CD14-positive monocyte (primary cell): ENCODE data around the gene MGLL. TPM values are rescaled to one million over a fixed set of nuclear protein-coding genes. Genes with fewer than 3 reads are reported as not detected.

ENCODE experiments used
- DNase-seq, 3 donors: peaks; one replicate each; pipeline ENCODE4 v3.0.0-alpha.2; 2011 to 2022
- H2AFZ ChIP-seq: 2 replicates; pipeline ENCODE4 v1.6.0; 2012; ENCODE audit warnings: mild to moderate bottlenecking, low read depth, low read length, inconsistent platforms; ENCODE audit not compliant: insufficient read depth, poor library complexity, severe bottlenecking
- H3K27ac ChIP-seq, 2 donors: 1 replicate in 1 of 2; 2 replicates in 1 of 2; pipeline ENCODE4 v1.5.1; 2012 to 2013; ENCODE audit warnings: low read length in 2 of 2, control low read depth in 1 of 2, inconsistent platforms in 1 of 2, low read depth in 1 of 2, mild to moderate bottlenecking in 1 of 2
- H3K27me3 ChIP-seq, 2 donors: one replicate each; pipeline versions ENCODE4 v1.6.0 to v1.6.1; 2011 to 2013; ENCODE audit warnings: low read length in 2 of 2; ENCODE audit not compliant: control insufficient read depth in 2 of 2, insufficient read depth in 2 of 2
- H3K36me3 ChIP-seq, 2 donors: replicated peaks in 1 of 2; 1 replicate in 1 of 2; 2 replicates in 1 of 2; pipeline versions ENCODE4 v1.5.1 to v1.6.1; 2012 to 2013; ENCODE audit warnings: low read length in 2 of 2, control low read depth in 1 of 2, inconsistent platforms in 1 of 2, mild to moderate bottlenecking in 1 of 2; ENCODE audit not compliant: insufficient read depth in 2 of 2, control insufficient read depth in 1 of 2
- H3K4me1 ChIP-seq, 2 donors: 1 replicate in 1 of 2; 2 replicates in 1 of 2; pipeline versions ENCODE4 v1.5.1 to v1.6.1; 2012 to 2013; ENCODE audit warnings: low read length in 2 of 2, control low read depth in 1 of 2, inconsistent platforms in 1 of 2, mild to moderate bottlenecking in 1 of 2, moderate library complexity in 1 of 2; ENCODE audit not compliant: insufficient read depth in 2 of 2, control insufficient read depth in 1 of 2
- H3K4me2 ChIP-seq: replicated peaks from 2 replicates; pipeline ENCODE3; 2012; ENCODE audit warnings: low read length, moderate library complexity, mild to moderate bottlenecking; ENCODE audit not compliant: poor library complexity, severe bottlenecking; ENCODE audit errors: extremely low read depth
- H3K4me3 ChIP-seq, 3 experiments: fragments of 200-600 bp in 1 of 3; sonication (generic) in 1 of 3; replicated peaks in 1 of 3; 1 replicate in 2 of 3; 2 replicates in 1 of 3; pipeline ENCODE4 v1.5.1; 2011 to 2013; ENCODE audit warnings: low read length in 3 of 3, mild to moderate bottlenecking in 3 of 3, control low read depth in 2 of 3, low read depth in 2 of 3, inconsistent platforms in 1 of 3, moderate library complexity in 1 of 3
- H3K79me2 ChIP-seq: 2 replicates; pipeline ENCODE4 v1.6.0; 2012; ENCODE audit warnings: mild to moderate bottlenecking, control low read depth, inconsistent platforms, low read length, moderate library complexity; ENCODE audit not compliant: insufficient read depth
- H3K9ac ChIP-seq: 2 replicates; pipeline ENCODE4 v1.6.0; 2017; ENCODE audit warnings: low read length, mild to moderate bottlenecking; ENCODE audit not compliant: insufficient read depth, poor library complexity, severe bottlenecking
- H3K9me3 ChIP-seq, 2 donors: replicated peaks in 1 of 2; 1 replicate in 1 of 2; 2 replicates in 1 of 2; pipeline versions ENCODE4 v1.5.1 to v1.6.1; 2012 to 2013; ENCODE audit warnings: low read length in 2 of 2, control low read depth in 1 of 2; ENCODE audit not compliant: control insufficient read depth in 1 of 2, insufficient read depth in 1 of 2
- H4K20me1 ChIP-seq: 2 replicates; pipeline ENCODE4 v1.6.0; 2012; ENCODE audit warnings: mild to moderate bottlenecking, low read length, control low read depth, moderate library complexity; ENCODE audit not compliant: insufficient read depth
- H3K27ac Mint-ChIP-seq, 7 donors: one replicate each; pipeline ENCODE4 v1.8.0; 2020; ENCODE audit warnings: mild to moderate bottlenecking in 7 of 7, mixed read lengths in 7 of 7, moderate library complexity in 6 of 7, inconsistent platforms in 2 of 7
- H3K27me3 Mint-ChIP-seq, 3 donors: one replicate each; pipeline ENCODE4 v1.8.0; 2021 to 2022; ENCODE audit warnings: low read depth in 3 of 3, mild to moderate bottlenecking in 3 of 3, mixed read lengths in 3 of 3, moderate library complexity in 3 of 3, inconsistent platforms in 1 of 3
- H3K36me3 Mint-ChIP-seq, 2 donors: one replicate each; pipeline ENCODE4 v1.8.0; 2020; ENCODE audit warnings: mixed read lengths in 2 of 2, inconsistent platforms in 1 of 2, mild to moderate bottlenecking in 1 of 2
- H3K4me1 Mint-ChIP-seq: one replicate; pipeline ENCODE4 v1.8.0; 2020; ENCODE audit warnings: mild to moderate bottlenecking, mixed read lengths
- H3K4me3 Mint-ChIP-seq, 2 donors: one replicate each; pipeline ENCODE4 v1.8.0; 2020; ENCODE audit warnings: mild to moderate bottlenecking in 2 of 2, mixed read lengths in 2 of 2, moderate library complexity in 1 of 2
- H3K9me3 Mint-ChIP-seq, 7 donors: one replicate each; pipeline ENCODE4 v1.8.0; 2020 to 2022; ENCODE audit warnings: mixed read lengths in 7 of 7, mild to moderate bottlenecking in 6 of 7, moderate library complexity in 6 of 7, inconsistent platforms in 2 of 7
- WGBS: methylation state at CpG from one replicate; pipeline ENCODE4 v1.1.5; 2013; ENCODE audit warnings: missing lambda C conversion rate; ENCODE audit not compliant: insufficient coverage; 5-methylcytosine and 5-hydroxymethylcytosine counted together
- intact Hi-C, 2 donors: fragments of 100-400 bp; cut with micrococcal nuclease; formaldehyde crosslinking; loops; one replicate each; pipeline versions ENCODE4 v1.15.0 to v1.15.1; 2023
- polyA plus RNA-seq, 3 donors: library from polyadenylated mRNA; depleted of rRNA in 1 of 3; unstranded in 2 of 3; stranded (reverse) in 1 of 3; fragments of 300-500 nt in 2 of 3; fragments of >200 nt in 1 of 3; fragmentation: Illumina TruSeq in 2 of 3; gene quantifications; 1 replicate in 2 of 3; 2 replicates in 1 of 3; pipeline ENCODE4 v1.2.3, GENCODE V29; 2012 to 2021
- TF ChIP-seq, protein P1 (sequence below): fragments of 200-600 bp; IDR thresholded peaks from one replicate; pipeline ENCODE4 v1.8.0; 2022; ENCODE audit warnings: antibody characterized with exemption, mild to moderate bottlenecking

The MGLL gene
- polyA plus RNA-seq, 3 donors = 4.4 to 10.0 (median 6.4) TPM

DNA sequence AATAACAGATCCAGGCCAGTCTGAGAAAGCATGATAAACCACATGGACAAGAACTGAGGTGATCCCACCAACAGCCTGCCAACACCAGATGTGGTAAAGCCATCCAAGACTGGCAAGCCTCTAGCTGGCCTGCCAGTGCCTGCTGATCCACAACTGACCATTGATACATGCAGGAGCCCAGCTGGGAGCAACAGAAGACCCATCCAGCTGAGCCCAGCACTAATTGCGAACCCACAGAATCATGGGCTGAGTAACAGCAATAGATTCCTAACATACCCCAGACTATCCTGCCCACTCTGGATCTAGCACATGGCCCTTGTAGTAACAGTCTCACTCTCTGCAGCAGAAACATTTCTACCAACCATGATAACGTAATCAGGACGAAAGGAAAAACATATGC is 10.6 kb downstream of the MGLL start:
- H3K36me3 Mint-ChIP-seq = peaks cover 6 to 12% of the 10 kb centered on the region in 2 donors
- peaks cover 0 to 4% (median 3%) of the 10 kb centered on the region in 3 donors for H3K27me3 Mint-ChIP-seq
- Histone ChIP-seq H3K36me3 (no peaks in the 10 kb centered on the region), H3K27ac (no peak overlapping the region), H3K9me3 (no peaks in the 10 kb centered on the region), H2AFZ (no peak overlapping the region), H3K79me2 (no peaks in the 10 kb centered on the region), H4K20me1 (no peaks in the 10 kb centered on the region), H3K4me2 (no peak overlapping the region), H3K9ac (no peak overlapping the region), H3K4me3 (no peak overlapping the region), H3K4me1 (peaks cover under 1 to 2% of the 10 kb centered on the region in 2 donors), H3K27me3 (no peaks in the 10 kb centered on the region)
- H3K4me1 Mint-ChIP-seq = peaks cover 6% of the 10 kb centered on the region
- peaks cover 0 to 4% (median 0%) of the 10 kb centered on the region in 7 donors for H3K9me3 Mint-ChIP-seq
- H3K4me3 Mint-ChIP-seq = no peak overlapping the region
- no peak for DNase-seq
- H3K27ac Mint-ChIP-seq = no peak overlapping the region
- TF ChIP-seq, protein P1, sequence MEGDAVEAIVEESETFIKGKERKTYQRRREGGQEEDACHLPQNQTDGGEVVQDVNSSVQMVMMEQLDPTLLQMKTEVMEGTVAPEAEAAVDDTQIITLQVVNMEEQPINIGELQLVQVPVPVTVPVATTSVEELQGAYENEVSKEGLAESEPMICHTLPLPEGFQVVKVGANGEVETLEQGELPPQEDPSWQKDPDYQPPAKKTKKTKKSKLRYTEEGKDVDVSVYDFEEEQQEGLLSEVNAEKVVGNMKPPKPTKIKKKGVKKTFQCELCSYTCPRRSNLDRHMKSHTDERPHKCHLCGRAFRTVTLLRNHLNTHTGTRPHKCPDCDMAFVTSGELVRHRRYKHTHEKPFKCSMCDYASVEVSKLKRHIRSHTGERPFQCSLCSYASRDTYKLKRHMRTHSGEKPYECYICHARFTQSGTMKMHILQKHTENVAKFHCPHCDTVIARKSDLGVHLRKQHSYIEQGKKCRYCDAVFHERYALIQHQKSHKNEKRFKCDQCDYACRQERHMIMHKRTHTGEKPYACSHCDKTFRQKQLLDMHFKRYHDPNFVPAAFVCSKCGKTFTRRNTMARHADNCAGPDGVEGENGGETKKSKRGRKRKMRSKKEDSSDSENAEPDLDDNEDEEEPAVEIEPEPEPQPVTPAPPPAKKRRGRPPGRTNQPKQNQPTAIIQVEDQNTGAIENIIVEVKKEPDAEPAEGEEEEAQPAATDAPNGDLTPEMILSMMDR = no peak
- WGBS = 100% methylated on average over 1 of the region's 3 CpGs
- intact Hi-C loops = no loop called here

DNA sequence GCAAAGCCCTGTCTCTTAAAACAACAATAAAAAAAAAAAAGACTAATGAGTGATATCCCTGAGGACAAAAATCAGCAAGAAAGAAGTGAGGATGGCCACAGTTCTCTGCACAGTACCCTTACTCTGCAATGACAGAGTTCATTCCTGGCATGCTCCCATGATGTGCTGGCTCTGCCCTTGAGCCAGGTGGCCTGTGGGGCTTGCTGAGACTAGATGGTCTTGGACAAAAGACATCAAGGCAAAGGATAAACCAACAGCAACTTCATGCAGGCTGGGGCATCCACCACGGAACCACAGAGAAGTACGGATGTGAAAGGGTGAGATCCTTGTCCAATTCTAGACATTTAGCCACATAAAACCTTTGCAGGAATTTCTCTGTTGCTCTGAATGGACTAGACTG is 12.7 kb downstream of the MGLL start:
- H3K36me3 Mint-ChIP-seq = peaks cover 6 to 9% of the 10 kb centered on the region in 2 donors
- Histone ChIP-seq H3K36me3 (no peaks in the 10 kb centered on the region), H3K9me3 (no peaks in the 10 kb centered on the region), H3K4me3 (no peak overlapping the region), H2AFZ (no peak overlapping the region), H4K20me1 (no peaks in the 10 kb centered on the region), H3K9ac (no peak overlapping the region), H3K4me2 (no peak overlapping the region), H3K79me2 (no peaks in the 10 kb centered on the region), H3K27me3 (no peaks in the 10 kb centered on the region), H3K27ac (no peak overlapping the region), H3K4me1 (no peaks in the 10 kb centered on the region)
- intact Hi-C loops = no loop called here
- H3K4me1 Mint-ChIP-seq = no peaks in the 10 kb centered on the region
- no peak overlapping the region for H3K4me3 Mint-ChIP-seq
- no peak overlapping the region for H3K27ac Mint-ChIP-seq
- H3K9me3 Mint-ChIP-seq = no peaks in the 10 kb centered on the region
- TF ChIP-seq, protein P1 = no peak
- WGBS = no CpG with 5 or more reads among the region's 2 CpGs
- H3K27me3 Mint-ChIP-seq = peaks cover 0 to 3% (median 0%) of the 10 kb centered on the region in 3 donors
- DNase-seq = no peak
